SK-N-SH treated with all-trans-retinoic acid at 6 μM for 48 hours (cell line): Measurements from ENCODE around the gene GPAT2.

Experiments used
- ATAC-seq: fragments of 200-7000 bp; cut with Tn5 transposase; 3 replicates; pipeline ENCODE4 v1.9.1; 2020; ENCODE audit warnings: mild to moderate bottlenecking, moderate library complexity
- ARNTL ChIP-seq: fragments of 450-650 bp; formaldehyde crosslinking; IDR thresholded peaks from 2 replicates; pipeline ENCODE4 v1.5.0; 2020; ENCODE audit warnings: low read depth, mild to moderate bottlenecking, moderate library complexity, borderline replicate concordance
- BACH2 ChIP-seq: fragments of 250-450 bp; sonication (Bioruptor Pico); IDR thresholded peaks from 2 replicates; pipeline ENCODE4 v1.9.0; 2021; ENCODE audit warnings: mild to moderate bottlenecking, borderline replicate concordance
- CSRNP3 ChIP-seq: fragments of 250-450 bp; sonication (Bioruptor Pico); IDR thresholded peaks from 2 replicates; pipeline ENCODE4 v1.5.1; 2021; ENCODE audit warnings: mild to moderate bottlenecking, moderate library complexity
- ESRRG ChIP-seq: fragments of 250-450 bp; sonication (Bioruptor Pico); IDR thresholded peaks from 2 replicates; pipeline ENCODE4 v1.6.1; 2021; ENCODE audit warnings: mild to moderate bottlenecking
- GLIS3 ChIP-seq: fragments of 250-450 bp; sonication (Bioruptor Pico); IDR thresholded peaks from 2 replicates; pipeline ENCODE4 v1.5.0; 2020; ENCODE audit warnings: mild to moderate bottlenecking, moderate library complexity
- ISL1 ChIP-seq: fragments of 250-450 bp; sonication (Bioruptor Pico); IDR thresholded peaks from 2 replicates; pipeline ENCODE4 v2.1.2; 2022; ENCODE audit warnings: mild to moderate bottlenecking, moderate library complexity
- OSR1 ChIP-seq: fragments of 250-450 bp; sonication (Bioruptor Pico); IDR thresholded peaks from 2 replicates; pipeline ENCODE4 v1.8.0; 2022; ENCODE audit warnings: moderate library complexity, mild to moderate bottlenecking, inconsistent platforms
- POU6F1 ChIP-seq: fragments of 250-450 bp; sonication (Bioruptor Pico); IDR thresholded peaks from 2 replicates; pipeline ENCODE4 v1.8.0; 2021; ENCODE audit warnings: low read depth, mild to moderate bottlenecking, moderate library complexity, borderline replicate concordance
- PPARA ChIP-seq: fragments of 250-450 bp; sonication (Bioruptor Pico); IDR thresholded peaks from 2 replicates; pipeline ENCODE4 v1.5.0; 2020; ENCODE audit warnings: mild to moderate bottlenecking, borderline replicate concordance
- RARB ChIP-seq: fragments of 250-450 bp; sonication (Bioruptor Pico); IDR thresholded peaks from 2 replicates; pipeline ENCODE4 v1.8.0; 2021; ENCODE audit warnings: mild to moderate bottlenecking, moderate library complexity
- SNAI2 ChIP-seq: fragments of 250-450 bp; sonication (Bioruptor Pico); IDR thresholded peaks from 2 replicates; pipeline ENCODE4 v1.5.0; 2020; ENCODE audit warnings: mild to moderate bottlenecking, moderate library complexity
- TCF4 ChIP-seq: fragments of 250-450 bp; sonication (Bioruptor Pico); IDR thresholded peaks from 2 replicates; pipeline ENCODE4 v1.8.0; 2021; ENCODE audit warnings: mild to moderate bottlenecking, moderate library complexity, borderline replicate concordance
- TOX ChIP-seq: fragments of 250-450 bp; sonication (Bioruptor Pico); IDR thresholded peaks from 2 replicates; pipeline ENCODE4 v1.8.0; 2021; ENCODE audit warnings: mild to moderate bottlenecking, moderate library complexity, borderline replicate concordance
- ZC3H10 ChIP-seq: fragments of 250-450 bp; sonication (Bioruptor Pico); IDR thresholded peaks from 2 replicates; pipeline ENCODE4 v1.5.1; 2021; ENCODE audit warnings: mild to moderate bottlenecking, moderate library complexity
- ZFP3 ChIP-seq: fragments of 250-450 bp; sonication (Bioruptor Pico); IDR thresholded peaks from 2 replicates; pipeline ENCODE4 v1.5.0; 2020; ENCODE audit warnings: mild to moderate bottlenecking, moderate library complexity
- ZFP30 ChIP-seq: fragments of 450-650 bp; formaldehyde crosslinking; IDR thresholded peaks from 2 replicates; pipeline ENCODE4 v1.5.0; 2022; ENCODE audit warnings: mild to moderate bottlenecking, moderate library complexity
- ZNF565 ChIP-seq: fragments of 450-650 bp; formaldehyde crosslinking; conservative IDR thresholded peaks from 2 replicates; pipeline ENCODE4 v1.5.0; 2020; ENCODE audit warnings: low read depth, mild to moderate bottlenecking, moderate library complexity
- ZNF8 ChIP-seq: fragments of 450-650 bp; formaldehyde crosslinking; IDR thresholded peaks from 2 replicates; pipeline ENCODE4 v1.5.0; 2020; ENCODE audit warnings: mild to moderate bottlenecking, moderate library complexity
- TF ChIP-seq, protein P1 (sequence below): fragments of 250-450 bp; sonication (Bioruptor Pico); IDR thresholded peaks from 2 replicates; pipeline ENCODE4 v1.5.1; 2020; ENCODE audit warnings: low read depth, mild to moderate bottlenecking, moderate library complexity

Gene GPAT2

GRCh38 chr2:96083064-96083939 is 48.6 kb upstream of the GPAT2 start:
- no peak for ATAC-seq
- TF ChIP-seq RARB (CRISPR knock-in tag) (no peak), GLIS3 (CRISPR knock-in tag) (no peak), ZFP3 (CRISPR knock-in tag) (no peak)

DNA sequence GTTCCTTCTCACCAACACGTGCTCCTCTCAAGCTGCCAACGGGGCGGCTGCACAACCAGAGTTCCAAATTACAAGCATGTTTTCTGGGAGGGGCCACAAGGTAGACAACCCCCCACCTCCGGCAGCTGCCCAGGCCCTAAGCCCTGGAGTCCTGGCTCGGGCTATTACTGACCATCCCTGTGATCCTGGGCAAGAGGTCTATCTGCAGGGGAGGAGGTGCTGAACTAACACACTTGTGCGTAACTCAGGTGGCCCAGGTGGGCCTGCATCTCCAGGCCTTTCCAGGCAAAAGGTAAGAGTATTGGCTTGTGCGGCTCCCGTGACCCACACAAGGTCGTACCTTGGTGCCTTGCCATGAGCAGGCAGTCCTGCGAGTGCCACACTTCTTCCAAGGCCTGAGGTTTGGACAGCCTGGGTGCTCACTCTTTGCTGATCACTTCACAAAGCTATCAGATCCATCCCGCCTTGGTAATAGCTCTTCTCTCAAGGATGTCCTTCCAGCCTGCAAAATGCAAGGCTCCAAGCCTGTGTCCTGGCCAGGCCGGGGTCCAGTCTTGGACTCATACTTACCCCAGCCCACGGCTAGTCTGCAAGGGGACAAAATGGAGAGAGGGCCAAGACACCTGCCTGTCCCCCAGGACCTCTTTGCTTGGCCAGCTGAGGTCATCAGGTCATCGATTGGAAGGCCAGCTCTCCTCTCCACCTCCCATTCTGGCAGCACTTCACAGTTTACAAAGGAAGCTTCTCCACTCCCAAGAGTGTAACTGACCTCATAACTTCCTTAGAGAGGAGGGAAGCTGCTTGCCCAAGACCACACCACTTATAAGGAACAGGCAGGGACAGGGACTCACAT is 47.7 kb upstream of the GPAT2 start:
- ATAC-seq: no peak
- TF ChIP-seq ZNF565 (CRISPR knock-in tag): no peak
- TF ChIP-seq ZNF8 (CRISPR knock-in tag): no peak
- TF ChIP-seq, all 23 proteins: peak for 0

- TF ChIP-seq GLIS3 (CRISPR knock-in tag): no peak
- no peak for TF ChIP-seq ZFP30 (CRISPR knock-in tag)
- TF ChIP-seq TCF4 (CRISPR knock-in tag): no peak
- TF ChIP-seq ESRRG (CRISPR knock-in tag): no peak
- no peak for TF ChIP-seq TOX (CRISPR knock-in tag)
- TF ChIP-seq OSR1: no peak
- TF ChIP-seq SNAI2: no peak
- ATAC-seq: no peak
These were observed 46.3 kb upstream of the GPAT2 start for GRCh38 chr2:96081042-96081441.

GRCh38 chr2:96075199-96075771 is 40.6 kb upstream of the GPAT2 start:
- TF ChIP-seq POU6F1 (CRISPR knock-in tag) (no peak), ZNF8 (CRISPR knock-in tag) (no peak), ARNTL (CRISPR knock-in tag) (no peak), ESRRG (CRISPR knock-in tag) (no peak), PPARA (no peak), ZFP3 (CRISPR knock-in tag) (no peak), ZFP30 (CRISPR knock-in tag) (no peak)
- TF ChIP-seq, protein P1, sequence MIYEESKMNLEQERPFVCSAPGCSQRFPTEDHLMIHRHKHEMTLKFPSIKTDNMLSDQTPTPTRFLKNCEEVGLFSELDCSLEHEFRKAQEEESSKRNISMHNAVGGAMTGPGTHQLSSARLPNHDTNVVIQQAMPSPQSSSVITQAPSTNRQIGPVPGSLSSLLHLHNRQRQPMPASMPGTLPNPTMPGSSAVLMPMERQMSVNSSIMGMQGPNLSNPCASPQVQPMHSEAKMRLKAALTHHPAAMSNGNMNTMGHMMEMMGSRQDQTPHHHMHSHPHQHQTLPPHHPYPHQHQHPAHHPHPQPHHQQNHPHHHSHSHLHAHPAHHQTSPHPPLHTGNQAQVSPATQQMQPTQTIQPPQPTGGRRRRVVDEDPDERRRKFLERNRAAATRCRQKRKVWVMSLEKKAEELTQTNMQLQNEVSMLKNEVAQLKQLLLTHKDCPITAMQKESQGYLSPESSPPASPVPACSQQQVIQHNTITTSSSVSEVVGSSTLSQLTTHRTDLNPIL (CRISPR knock-in tag): no peak
- ATAC-seq: no peak

GRCh38 chr2:96074156-96074555 is 39.4 kb upstream of the GPAT2 start:
- no peak for ATAC-seq
- TF ChIP-seq ZNF565 (CRISPR knock-in tag): no peak
- no peak for TF ChIP-seq TCF4 (CRISPR knock-in tag)
- no peak for TF ChIP-seq GLIS3 (CRISPR knock-in tag)
- no peak for TF ChIP-seq ARNTL (CRISPR knock-in tag)

- TF ChIP-seq ZNF565 (CRISPR knock-in tag) (no peak), ESRRG (CRISPR knock-in tag) (no peak), ZFP3 (CRISPR knock-in tag) (no peak), PPARA (no peak), BACH2 (CRISPR knock-in tag) (no peak), ISL1 (CRISPR knock-in tag) (no peak), CSRNP3 (CRISPR knock-in tag) (no peak), ZC3H10 (CRISPR knock-in tag) (no peak), POU6F1 (CRISPR knock-in tag) (no peak), TOX (CRISPR knock-in tag) (no peak), OSR1 (no peak), RARB (CRISPR knock-in tag) (no peak), SNAI2 (no peak)
- no peak for ATAC-seq
These were observed 38.6 kb upstream of the GPAT2 start for GRCh38 chr2:96073170-96073775.
